HG03175 (cell line): ENCODE results near the gene CYFIP1.

Source experiments
- ATAC-seq: cut with Tn5 transposase; IDR thresholded peaks from one replicate; pipeline ENCODE4 v1.9.1; 2021; ENCODE audit warnings: mild to moderate bottlenecking, moderate library complexity; ENCODE audit not compliant: unreplicated experiment

The CYFIP1 gene

GRCh38 chr15:22892333-22892732 is 87.8 kb downstream of the CYFIP1 start:
- no peak for ATAC-seq

GRCh38 chr15:22891426-22892210 is 88.5 kb downstream of the CYFIP1 start:
- no peak for ATAC-seq

DNA sequence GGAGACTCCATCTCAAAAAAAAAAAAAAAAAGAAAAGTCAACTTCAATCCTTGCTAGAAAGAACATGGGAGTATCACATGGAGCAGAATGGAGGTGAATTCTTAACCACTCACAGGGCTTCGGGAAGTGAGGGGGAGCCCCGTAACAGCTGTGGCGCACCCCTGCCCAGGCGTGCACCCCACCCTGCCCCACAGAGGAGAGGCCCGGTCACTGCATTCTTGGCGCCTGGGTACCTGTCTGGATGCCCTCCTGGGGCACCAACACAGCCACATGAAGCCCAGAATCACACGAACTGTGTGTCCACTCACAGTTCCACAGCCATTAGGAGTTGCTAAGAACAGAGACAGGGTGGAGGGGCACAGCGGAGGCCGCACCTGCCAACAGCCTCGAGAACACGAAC is 89.9 kb downstream of the CYFIP1 start:
- ATAC-seq: no peak

GRCh38 chr15:22889146-22889818 is 90.9 kb downstream of the CYFIP1 start:
- ATAC-seq: no peak

GRCh38 chr15:22888120-22888859 is 91.9 kb downstream of the CYFIP1 start:
- ATAC-seq: no peak

DNA sequence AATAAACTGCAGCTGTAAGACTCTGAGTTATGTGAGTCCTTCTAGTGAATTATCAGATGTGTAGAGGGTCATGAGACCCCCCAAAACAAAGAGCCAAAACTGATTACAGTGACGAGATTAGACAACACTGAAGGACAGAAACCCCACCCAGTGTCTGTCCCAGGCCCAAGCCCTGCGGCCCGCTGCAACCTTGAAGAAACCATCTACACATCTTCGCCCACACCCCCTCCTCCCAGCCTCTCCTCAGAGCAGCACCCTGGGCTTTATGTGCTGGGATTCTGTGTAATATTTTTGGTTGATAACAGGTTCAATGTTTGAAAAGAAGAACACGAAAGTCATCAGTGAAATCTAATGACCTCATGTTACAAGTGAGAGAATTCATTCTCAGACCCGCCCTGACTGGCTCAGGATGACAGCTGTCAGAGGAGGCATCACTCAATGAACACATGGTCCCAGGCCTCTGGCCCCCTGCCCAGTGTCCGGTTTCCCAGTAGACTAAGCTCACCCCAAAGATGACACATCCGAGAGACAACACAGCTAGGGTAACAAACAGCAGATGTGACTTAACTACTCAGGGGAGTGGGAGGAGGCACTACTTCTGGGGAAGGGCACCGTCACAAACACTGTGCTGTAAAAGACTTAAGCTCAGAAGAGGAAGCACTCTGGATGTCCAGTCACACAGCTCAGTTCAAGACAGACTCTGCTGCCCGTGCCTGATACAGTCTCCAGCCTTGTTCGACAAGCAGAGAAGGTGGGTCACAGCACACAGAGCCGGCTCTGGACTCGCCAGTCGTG is 92.8 kb downstream of the CYFIP1 start:
- ATAC-seq: no peak

- ATAC-seq: no peak
Measured at GRCh38 chr15:22885120-22885519, 95.0 kb downstream of the CYFIP1 start.

DNA sequence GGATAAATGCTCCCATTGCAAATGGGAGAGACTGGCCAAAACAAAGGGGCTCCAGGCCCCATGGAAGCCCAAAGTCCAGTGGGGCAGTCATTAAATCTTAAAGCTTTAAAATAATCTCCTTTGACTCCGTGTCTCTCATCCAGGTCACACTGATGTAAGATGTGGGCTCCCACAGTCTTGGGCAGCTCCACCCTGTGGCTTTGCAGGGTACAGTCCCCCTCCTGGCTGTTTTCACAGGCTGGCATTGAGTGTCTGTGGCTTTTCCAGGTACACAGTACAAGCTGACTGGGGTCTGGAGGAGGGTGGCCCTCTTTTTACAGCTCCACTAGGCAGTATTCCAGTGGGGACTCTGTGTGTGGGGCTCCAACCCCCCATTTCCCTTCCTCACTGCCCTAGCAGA is 95.8 kb downstream of the CYFIP1 start:
- ATAC-seq: no peak

- no peak for ATAC-seq
Measured at GRCh38 chr15:22883196-22883595, 97.0 kb downstream of the CYFIP1 start.

DNA sequence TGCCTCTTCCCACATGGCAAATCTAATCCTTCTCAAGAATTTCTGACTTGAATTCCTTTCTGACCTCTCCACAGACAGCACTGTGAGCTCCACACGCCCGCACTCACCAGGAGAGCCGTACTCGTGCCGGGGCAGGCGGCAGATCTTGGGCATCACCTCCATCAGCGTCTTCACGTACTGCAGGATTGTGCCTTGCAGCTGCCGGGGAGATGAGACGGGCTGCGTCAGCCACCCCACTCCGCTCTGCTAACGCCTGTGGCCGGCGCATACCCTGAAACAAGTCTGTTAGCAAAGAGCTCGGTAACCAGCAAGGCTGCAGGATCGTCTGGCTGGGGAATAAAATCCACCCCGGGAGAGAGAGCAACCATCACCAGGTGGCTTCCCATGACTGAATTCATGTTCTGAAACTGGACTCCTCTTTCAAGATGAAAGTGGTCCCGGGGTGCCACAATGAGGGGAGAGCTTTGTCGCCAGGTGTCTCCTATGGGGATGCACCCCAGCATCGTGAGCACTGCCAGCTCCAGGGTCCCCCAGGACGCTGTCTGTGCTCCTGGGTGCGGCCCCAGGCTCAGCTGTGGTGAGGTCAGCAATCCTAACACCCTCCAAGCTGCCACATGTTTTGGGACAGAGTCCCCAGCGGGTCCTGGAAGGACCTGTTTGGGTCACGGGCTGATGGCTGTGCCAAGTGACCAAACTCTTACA is 98.3 kb downstream of the CYFIP1 start:
- ATAC-seq: no peak

GRCh38 chr15:22880981-22881738 is 99.0 kb downstream of the CYFIP1 start:
- ATAC-seq: no peak

DNA sequence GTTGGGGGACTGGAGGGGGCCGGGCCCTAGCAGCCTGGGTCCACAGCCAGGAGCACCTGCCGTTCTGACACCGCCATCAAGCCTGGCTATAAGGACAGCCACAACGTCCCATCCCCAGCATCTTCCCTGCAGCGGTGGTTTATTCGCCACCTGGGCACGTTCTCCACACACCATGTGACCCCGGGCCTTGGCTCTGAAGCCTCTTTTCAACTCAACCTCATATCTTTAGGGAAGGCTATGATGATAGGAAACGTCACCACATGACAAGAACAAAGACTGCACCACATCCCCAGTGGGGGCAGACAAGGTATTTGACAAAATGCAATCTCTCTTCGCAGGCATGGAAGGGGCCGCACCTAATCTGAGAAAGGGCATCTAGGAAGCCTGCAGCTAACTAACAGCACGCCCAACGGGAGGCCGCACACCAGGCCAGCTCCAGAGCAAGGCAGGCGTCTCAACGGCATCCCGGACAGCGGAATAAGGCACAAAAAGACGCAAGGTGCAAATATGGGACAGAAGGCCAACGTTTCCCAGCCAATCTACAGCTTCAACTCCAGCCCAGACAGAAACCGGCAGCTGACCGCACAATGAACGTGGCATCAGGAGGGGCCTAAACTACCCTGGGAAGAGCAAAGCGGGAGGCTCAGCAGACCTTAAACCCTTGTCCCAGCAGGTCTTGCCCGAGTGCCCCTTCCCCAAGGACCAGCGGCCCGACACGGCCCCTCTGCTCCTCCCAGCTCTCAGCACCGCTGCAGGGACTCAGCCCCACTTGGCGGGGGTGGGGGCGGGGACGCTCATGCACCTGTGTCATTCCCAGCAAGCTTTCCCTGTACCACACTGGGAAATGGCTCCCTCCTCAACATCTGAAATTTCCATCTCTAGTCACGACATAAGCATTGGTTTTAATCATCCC is 99.8 kb downstream of the CYFIP1 start:
- no peak for ATAC-seq

DNA sequence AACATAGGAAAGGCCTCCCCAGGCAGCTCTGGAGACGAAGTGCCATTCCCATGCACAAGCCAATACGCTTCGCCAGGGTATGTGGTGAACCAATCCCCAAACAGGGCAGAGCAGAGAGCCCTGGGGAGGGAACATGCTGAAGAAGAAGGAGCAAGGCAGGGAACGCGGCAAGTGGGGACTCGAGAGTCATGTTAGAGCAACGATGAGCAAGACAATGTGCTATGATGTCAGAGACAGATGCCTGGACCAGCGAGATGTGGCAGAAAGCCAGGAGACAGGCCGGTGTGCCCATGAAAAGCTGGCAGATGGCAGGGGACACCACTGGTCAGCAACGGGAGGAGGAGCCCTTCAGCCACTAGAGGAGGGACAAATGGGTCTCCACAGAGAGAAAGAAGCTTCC is 102.1 kb downstream of the CYFIP1 start:
- ATAC-seq: no peak

DNA sequence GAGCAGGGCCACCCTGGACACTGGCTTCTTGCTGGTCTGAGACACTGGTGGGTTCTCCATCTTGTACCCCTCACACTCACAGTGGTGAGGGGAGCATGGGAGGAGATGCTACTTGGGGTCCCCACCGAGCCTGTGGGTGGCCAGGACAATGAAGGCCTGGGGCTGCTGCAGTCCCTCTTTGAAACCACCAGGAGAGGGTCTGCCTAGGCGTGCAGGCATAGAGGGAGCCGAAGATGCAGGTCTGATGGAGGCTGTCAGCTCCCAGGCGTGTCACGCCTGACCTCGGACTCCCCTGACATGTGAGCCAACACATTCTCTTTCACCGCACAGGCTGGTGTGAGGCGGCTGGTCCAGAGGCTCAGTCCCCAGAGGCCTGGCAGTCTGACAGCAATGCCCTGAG is 102.6 kb downstream of the CYFIP1 start:
- no peak for ATAC-seq

DNA sequence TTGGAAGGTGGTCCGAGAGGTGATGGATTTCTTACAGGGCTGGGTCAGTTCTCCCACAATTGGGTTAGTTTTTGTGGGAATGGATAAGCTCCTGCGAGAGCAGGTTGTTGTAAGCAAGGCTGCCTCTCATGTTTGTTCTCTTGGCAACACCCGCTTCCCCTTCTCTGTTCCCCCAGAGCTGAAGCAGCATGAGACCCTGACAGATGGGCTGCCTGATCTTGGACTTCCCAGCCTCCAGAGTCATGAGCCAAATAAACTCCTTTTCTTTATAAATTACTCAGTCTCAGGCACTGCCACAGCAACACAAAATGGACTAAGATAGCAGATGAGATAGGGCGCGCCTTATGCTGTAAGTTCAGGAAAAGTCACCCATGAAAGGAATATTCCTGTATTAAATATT is 103.1 kb downstream of the CYFIP1 start:
- ATAC-seq: no peak

GRCh38 chr15:22874966-22875365 is 105.2 kb downstream of the CYFIP1 start:
- ATAC-seq: no peak

DNA sequence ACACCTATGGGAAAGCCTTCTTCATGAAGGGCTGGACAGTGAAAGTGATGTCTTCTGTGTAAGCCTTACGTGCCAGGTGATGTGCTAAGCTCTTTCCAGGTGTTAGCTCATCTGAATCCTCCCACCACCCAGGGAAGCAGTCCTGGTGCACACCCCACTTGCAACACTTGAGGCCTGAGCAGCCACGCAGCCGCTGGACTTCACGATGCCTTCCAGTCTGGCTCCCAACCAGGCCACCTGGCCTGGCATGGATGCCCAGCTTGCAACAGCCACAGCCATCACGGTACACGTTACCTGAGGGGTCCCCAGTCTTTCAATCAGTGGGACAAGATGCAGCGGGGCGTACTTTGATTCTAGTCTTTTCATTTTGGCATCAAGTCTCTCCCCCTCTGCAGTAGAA is 105.9 kb downstream of the CYFIP1 start:
- no peak for ATAC-seq

GRCh38 chr15:22873841-22874240 is 106.3 kb downstream of the CYFIP1 start:
- ATAC-seq: no peak
